ENCODE results near the gene TAOK3. TPM values are rescaled to one million over a fixed set of nuclear protein-coding genes. Genes with fewer than 3 reads are reported as not detected.

TAOK3 gene
- total RNA-seq, 1 donor from 2014 or later: 15.7 TPM

DNA sequence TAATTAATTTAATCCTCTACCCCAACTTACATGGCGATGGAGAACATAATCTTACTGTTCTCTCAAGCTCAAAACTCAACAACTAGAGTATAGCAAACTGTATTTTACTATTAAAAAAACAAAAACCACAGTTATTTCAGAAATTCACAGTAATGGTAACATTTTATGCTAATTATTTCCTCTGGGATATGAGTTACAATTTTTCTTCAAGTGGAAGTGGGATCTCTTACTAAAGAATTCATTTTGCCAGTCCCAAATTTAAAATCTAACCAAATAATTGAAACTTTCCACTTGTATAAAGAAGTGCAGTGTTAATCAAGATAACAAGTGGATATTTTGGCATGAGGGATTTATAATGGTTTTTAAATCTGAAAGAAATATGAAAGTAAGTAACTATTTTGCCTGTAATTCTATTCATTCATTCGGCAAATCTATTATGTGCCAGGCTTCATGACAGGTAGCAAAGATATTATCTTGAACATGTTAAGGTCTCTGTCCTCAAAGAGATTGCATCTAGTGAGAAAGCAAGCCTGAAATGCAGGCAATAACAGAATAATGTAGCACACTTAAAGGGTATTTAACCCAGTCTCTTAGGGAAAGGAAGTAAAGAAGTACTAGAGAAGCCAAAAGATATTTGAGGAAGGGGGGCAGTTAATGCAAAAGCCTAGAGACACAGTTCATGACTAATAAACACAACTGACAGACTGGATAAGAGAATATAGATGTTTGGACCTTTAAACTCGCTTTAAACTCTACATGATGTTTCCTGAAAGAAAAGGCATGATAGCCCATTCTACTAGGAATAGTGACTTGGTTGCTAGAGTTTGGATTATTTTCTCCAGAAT lies 44.0 kb downstream of the TAOK3 start:
- Mint-ChIP-seq H3K9me3 (ENCODE audit: unreplicated experiment) (no peaks in the 10 kb centered on the region), H3K4me3 (ENCODE audit: unreplicated experiment) (no peak overlapping the region), H3K4me1 (ENCODE audit: low read depth, unreplicated experiment) (peaks cover 9% of the 10 kb centered on the region), H3K27me3 (ENCODE audit: low read depth, unreplicated experiment) (no peaks in the 10 kb centered on the region), H3K36me3 (ENCODE audit: low read depth, unreplicated experiment) (peaks cover 2% of the 10 kb centered on the region), H3K27ac (ENCODE audit: unreplicated experiment) (no peak overlapping the region)
- Histone ChIP-seq H2AFZ (ENCODE audit: low read depth, low read length) (no peak overlapping the region), H3K79me2 (ENCODE audit: insufficient read depth, low read length) (no peaks in the 10 kb centered on the region), H3K36me3 (ENCODE audit: insufficient read depth, low read length) (no peaks in the 10 kb centered on the region), H3K4me1 (ENCODE audit: insufficient read depth, low read length) (no peaks in the 10 kb centered on the region), H3K9ac (ENCODE audit: low read length) (no peak overlapping the region), H3K9me3 (ENCODE audit: insufficient read depth, low read depth, low read length) (no peaks in the 10 kb centered on the region), H3K27me3 (ENCODE audit: insufficient read depth, low read length) (no peaks in the 10 kb centered on the region), H4K20me1 (ENCODE audit: insufficient read depth, low read length) (no peaks in the 10 kb centered on the region), H3K4me2 (ENCODE audit: low read length) (peak overlapping the region; percentile 15), H3K4me3 (ENCODE audit: insufficient read depth, low read depth, low read length) (no peak overlapping the region), H3K27ac (ENCODE audit: low read depth, low read length) (no peak overlapping the region)
- TF ChIP-seq, protein P1, sequence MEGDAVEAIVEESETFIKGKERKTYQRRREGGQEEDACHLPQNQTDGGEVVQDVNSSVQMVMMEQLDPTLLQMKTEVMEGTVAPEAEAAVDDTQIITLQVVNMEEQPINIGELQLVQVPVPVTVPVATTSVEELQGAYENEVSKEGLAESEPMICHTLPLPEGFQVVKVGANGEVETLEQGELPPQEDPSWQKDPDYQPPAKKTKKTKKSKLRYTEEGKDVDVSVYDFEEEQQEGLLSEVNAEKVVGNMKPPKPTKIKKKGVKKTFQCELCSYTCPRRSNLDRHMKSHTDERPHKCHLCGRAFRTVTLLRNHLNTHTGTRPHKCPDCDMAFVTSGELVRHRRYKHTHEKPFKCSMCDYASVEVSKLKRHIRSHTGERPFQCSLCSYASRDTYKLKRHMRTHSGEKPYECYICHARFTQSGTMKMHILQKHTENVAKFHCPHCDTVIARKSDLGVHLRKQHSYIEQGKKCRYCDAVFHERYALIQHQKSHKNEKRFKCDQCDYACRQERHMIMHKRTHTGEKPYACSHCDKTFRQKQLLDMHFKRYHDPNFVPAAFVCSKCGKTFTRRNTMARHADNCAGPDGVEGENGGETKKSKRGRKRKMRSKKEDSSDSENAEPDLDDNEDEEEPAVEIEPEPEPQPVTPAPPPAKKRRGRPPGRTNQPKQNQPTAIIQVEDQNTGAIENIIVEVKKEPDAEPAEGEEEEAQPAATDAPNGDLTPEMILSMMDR (IDR thresholded peaks at IDR 0.05; ENCODE audit: insufficient read depth, low read depth, low read length): no peak
- TF ChIP-seq EZH2 (IDR thresholded peaks at IDR 0.05; ENCODE audit: insufficient read depth, low read length): no peak
- DNase-seq (ENCODE audit: low read depth): peak; percentile 27
- FAIRE-seq: no peak

DNA sequence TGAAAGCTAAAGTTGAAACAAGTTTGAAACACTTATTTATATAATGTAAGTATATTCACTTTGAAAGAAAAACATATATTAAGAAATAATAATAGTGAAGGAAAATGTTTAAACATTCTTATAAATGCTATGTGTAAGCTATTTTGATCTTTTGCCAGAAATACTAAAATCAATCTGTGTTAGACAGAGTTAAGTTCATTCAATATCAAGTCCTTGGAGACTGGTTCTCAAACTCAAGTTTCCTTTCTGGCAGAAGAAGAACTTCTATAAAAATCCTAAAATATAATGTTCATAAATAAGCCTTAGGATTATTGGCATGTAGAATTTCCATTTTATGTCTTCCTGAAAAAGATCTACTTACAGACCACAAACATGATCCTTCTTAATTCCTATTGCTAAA lies 45.3 kb downstream of the TAOK3 start:
- no peak for FAIRE-seq
- Mint-ChIP-seq H3K4me3 (ENCODE audit: unreplicated experiment) (no peak overlapping the region), H3K36me3 (ENCODE audit: low read depth, unreplicated experiment) (peaks cover 2% of the 10 kb centered on the region)

More for the DNA sequence above, 45.3 kb downstream of the TAOK3 start:
- no peak for DNase-seq (ENCODE audit: low read depth)
- Histone ChIP-seq H4K20me1 (ENCODE audit: insufficient read depth, low read length) (no peaks in the 10 kb centered on the region), H3K27me3 (ENCODE audit: insufficient read depth, low read length) (no peaks in the 10 kb centered on the region), H3K4me3 (ENCODE audit: insufficient read depth, low read depth, low read length) (no peak overlapping the region), H3K9ac (ENCODE audit: low read length) (no peak overlapping the region), H3K4me1 (ENCODE audit: insufficient read depth, low read length) (no peaks in the 10 kb centered on the region), H3K79me2 (ENCODE audit: insufficient read depth, low read length) (no peaks in the 10 kb centered on the region), H3K36me3 (ENCODE audit: insufficient read depth, low read length) (no peaks in the 10 kb centered on the region), H2AFZ (ENCODE audit: low read depth, low read length) (no peak overlapping the region), H3K9me3 (ENCODE audit: insufficient read depth, low read depth, low read length) (no peaks in the 10 kb centered on the region), H3K4me2 (ENCODE audit: low read length) (no peak overlapping the region), H3K27ac (ENCODE audit: low read depth, low read length) (no peak overlapping the region)
- H3K27ac Mint-ChIP-seq (ENCODE audit: unreplicated experiment): no peak overlapping the region
- H3K27me3 Mint-ChIP-seq (ENCODE audit: low read depth, unreplicated experiment): no peaks in the 10 kb centered on the region
- peaks cover 9% of the 10 kb centered on the region for H3K4me1 Mint-ChIP-seq (ENCODE audit: low read depth, unreplicated experiment)
- no peak for TF ChIP-seq EZH2 (IDR thresholded peaks at IDR 0.05; ENCODE audit: insufficient read depth, low read length)
- TF ChIP-seq, protein P1 (IDR thresholded peaks at IDR 0.05; ENCODE audit: insufficient read depth, low read depth, low read length): no peak
- H3K9me3 Mint-ChIP-seq (ENCODE audit: unreplicated experiment): no peaks in the 10 kb centered on the region

Measured in astrocyte (in vitro differentiated cells and primary cell).